Glutamatergic neuron (in vitro differentiated cells): ENCODE measurements around the gene ZNF532. TPM values are rescaled to one million over a fixed set of nuclear protein-coding genes. Genes with fewer than 3 reads are reported as not detected.

Experiments used
- DNase-seq: peaks from one replicate; pipeline ENCODE4 v3.0.0; 2022
- H3K27ac Mint-ChIP-seq: one replicate; pipeline ENCODE4 v1.8.0; 2020; ENCODE audit warnings: mild to moderate bottlenecking, mixed read lengths, inconsistent platforms; ENCODE audit not compliant: unreplicated experiment
- H3K27me3 Mint-ChIP-seq: one replicate; pipeline ENCODE4 v1.8.0; 2020; ENCODE audit warnings: mild to moderate bottlenecking, moderate library complexity, mixed read lengths, inconsistent platforms; ENCODE audit not compliant: unreplicated experiment
- H3K36me3 Mint-ChIP-seq: one replicate; pipeline ENCODE4 v1.8.0; 2020; ENCODE audit warnings: mild to moderate bottlenecking, mixed read lengths, inconsistent platforms; ENCODE audit not compliant: unreplicated experiment
- H3K4me1 Mint-ChIP-seq: one replicate; pipeline ENCODE4 v1.8.0; 2020; ENCODE audit warnings: mild to moderate bottlenecking, low read depth, mixed read lengths, inconsistent platforms; ENCODE audit not compliant: unreplicated experiment
- H3K4me3 Mint-ChIP-seq: one replicate; pipeline ENCODE4 v1.8.0; 2020; ENCODE audit warnings: mild to moderate bottlenecking, mixed read lengths, inconsistent platforms; ENCODE audit not compliant: unreplicated experiment
- H3K9me3 Mint-ChIP-seq: one replicate; pipeline ENCODE4 v1.8.0; 2020; ENCODE audit warnings: mild to moderate bottlenecking, moderate library complexity, mixed read lengths, inconsistent platforms; ENCODE audit not compliant: unreplicated experiment
- CTCF ChIP-seq: fragments of 200-600 bp; sonication (generic); IDR thresholded peaks from one replicate; pipeline ENCODE4 v1.5.0; 2021; ENCODE audit not compliant: partially characterized antibody, unreplicated experiment
- total RNA-seq: library from RNA; stranded (reverse); fragmentation: NEBNext Ultra II Directional; extraction: Animal tissue kit (Norgen Biotek cat#: 25700); gene quantifications from one replicate; pipeline ENCODE4 v1.2.1, GENCODE V29; 2021; ENCODE audit not compliant: unreplicated experiment

Gene ZNF532
- total RNA-seq, 1 donor from 2014 or later: 217 TPM

GRCh38 chr18:58886431-58886830 lies 21.8 kb downstream of the ZNF532 start:
- Mint-ChIP-seq H3K9me3 (no peaks in the 10 kb centered on the region), H3K27me3 (no peaks in the 10 kb centered on the region), H3K27ac (no peak overlapping the region), H3K4me1 (peaks cover 11% of the 10 kb centered on the region), H3K4me3 (no peak overlapping the region), H3K36me3 (no peaks in the 10 kb centered on the region)
- no peak for DNase-seq
- no peak for TF ChIP-seq CTCF

- H3K4me1 Mint-ChIP-seq: peaks cover 11% of the 10 kb centered on the region
- H3K36me3 Mint-ChIP-seq: no peaks in the 10 kb centered on the region
- DNase-seq: no peak
These were observed 22.4 kb downstream of the ZNF532 start for GRCh38 chr18:58886864-58887612.

GRCh38 chr18:58887613-58887963 lies 22.9 kb downstream of the ZNF532 start:
- Mint-ChIP-seq H3K4me1 (peaks cover 16% of the 10 kb centered on the region), H3K36me3 (no peaks in the 10 kb centered on the region), H3K4me3 (peak overlapping the region; percentile 28), H3K9me3 (no peaks in the 10 kb centered on the region), H3K27ac (peak overlapping the region; percentile 71), H3K27me3 (peaks cover 1% of the 10 kb centered on the region)
- no peak for TF ChIP-seq CTCF
- peak; percentile 40 for DNase-seq

More at GRCh38 chr18:58886864-58887612, 22.4 kb downstream of the ZNF532 start:
- Mint-ChIP-seq H3K27me3 (no peaks in the 10 kb centered on the region), H3K9me3 (no peaks in the 10 kb centered on the region), H3K27ac (peak overlapping the region; percentile 71), H3K4me3 (peak overlapping the region; percentile 28)
- TF ChIP-seq CTCF: no peak

GRCh38 chr18:58891776-58892175 lies 27.1 kb downstream of the ZNF532 start:
- H3K27ac Mint-ChIP-seq: no peak overlapping the region

More at GRCh38 chr18:58891776-58892175, 27.1 kb downstream of the ZNF532 start:
- TF ChIP-seq CTCF: no peak
- Mint-ChIP-seq H3K9me3 (peaks cover 6% of the 10 kb centered on the region), H3K4me3 (no peak overlapping the region), H3K36me3 (no peaks in the 10 kb centered on the region), H3K27me3 (peaks cover 5% of the 10 kb centered on the region), H3K4me1 (peaks cover 46% of the 10 kb centered on the region)
- DNase-seq: no peak
